ENCODE results near the gene SCRG1.

Gene SCRG1

DNA sequence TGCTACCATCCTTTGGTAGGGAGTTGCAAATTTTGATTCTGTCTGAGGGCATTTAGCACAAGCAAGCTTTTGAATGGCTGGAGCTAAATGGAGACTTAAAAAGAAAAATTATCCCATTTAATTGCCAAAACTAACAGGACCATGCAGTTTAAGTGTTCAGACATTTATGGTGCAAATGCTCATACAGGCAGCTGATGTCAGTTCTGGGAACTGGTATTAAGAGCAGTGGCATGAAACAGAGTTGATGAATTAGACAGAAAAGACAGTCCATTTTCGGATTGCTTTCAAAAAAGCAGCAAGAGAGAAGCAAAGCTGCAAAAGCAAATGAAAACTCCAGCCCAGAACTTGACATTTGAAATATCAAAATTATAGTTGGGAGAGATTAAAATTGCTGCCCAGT, 1.3 kb downstream of the SCRG1 start:
- TF ChIP-seq GATA2 (IDR thresholded peaks at IDR 0.05; ENCODE audit: low read depth, low read length) = no peak
- TF ChIP-seq GATA3 (IDR thresholded peaks at IDR 0.05; ENCODE audit: low read depth, low read length) = no peak

DNA sequence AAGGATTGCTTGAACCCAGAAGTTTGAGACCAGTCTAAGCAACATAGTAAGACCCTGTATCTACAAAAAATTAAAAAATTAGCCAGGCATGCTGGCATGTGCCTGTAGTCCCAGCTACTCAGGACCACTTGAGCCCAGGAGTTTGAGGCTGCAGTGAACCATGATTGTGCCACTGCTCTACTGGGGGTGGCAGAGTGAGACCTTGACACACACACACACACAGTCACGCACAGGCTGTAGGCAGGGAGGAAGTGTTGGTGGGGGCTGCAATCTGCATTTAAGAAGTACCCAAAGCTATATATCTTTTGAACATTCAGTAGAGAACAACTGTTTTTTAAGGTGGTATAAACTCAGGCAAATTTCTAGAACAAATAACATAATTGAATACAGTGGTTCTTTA, 7.2 kb downstream of the SCRG1 start:
- TF ChIP-seq GATA3 (IDR thresholded peaks at IDR 0.05; ENCODE audit: low read depth, low read length) = no peak
- no peak for TF ChIP-seq GATA2 (IDR thresholded peaks at IDR 0.05; ENCODE audit: low read depth, low read length)

GRCh38 chr4:173386751-173387150, 12.2 kb downstream of the SCRG1 start:
- no peak for TF ChIP-seq GATA2 (IDR thresholded peaks at IDR 0.05; ENCODE audit: low read depth, low read length)
- no peak for TF ChIP-seq GATA3 (IDR thresholded peaks at IDR 0.05; ENCODE audit: low read depth, low read length)

- TF ChIP-seq GATA3 (IDR thresholded peaks at IDR 0.05; ENCODE audit: low read depth, low read length) (no peak), GATA2 (IDR thresholded peaks at IDR 0.05; ENCODE audit: low read depth, low read length) (no peak)
These were observed 16.6 kb downstream of the SCRG1 start for GRCh38 chr4:173382349-173382748.

- no peak for TF ChIP-seq GATA2 (IDR thresholded peaks at IDR 0.05; ENCODE audit: low read depth, low read length)
- TF ChIP-seq GATA3 (IDR thresholded peaks at IDR 0.05; ENCODE audit: low read depth, low read length) = no peak
These were observed 17.3 kb downstream of the SCRG1 start for GRCh38 chr4:173381610-173382009.

- TF ChIP-seq GATA2 (IDR thresholded peaks at IDR 0.05; ENCODE audit: low read depth, low read length) (no peak), GATA3 (IDR thresholded peaks at IDR 0.05; ENCODE audit: low read depth, low read length) (no peak)
These were observed 17.9 kb downstream of the SCRG1 start for GRCh38 chr4:173380987-173381386.

- no peak for TF ChIP-seq GATA2 (IDR thresholded peaks at IDR 0.05; ENCODE audit: low read depth, low read length)
These were observed 19.0 kb downstream of the SCRG1 start for GRCh38 chr4:173379929-173380328.

GRCh38 chr4:173374588-173374987, 24.3 kb downstream of the SCRG1 start:
- TF ChIP-seq GATA2 (IDR thresholded peaks at IDR 0.05; ENCODE audit: low read depth, low read length) (no peak), GATA3 (IDR thresholded peaks at IDR 0.05; ENCODE audit: low read depth, low read length) (no peak)

- TF ChIP-seq GATA2 (IDR thresholded peaks at IDR 0.05; ENCODE audit: low read depth, low read length) = no peak
- TF ChIP-seq GATA3 (IDR thresholded peaks at IDR 0.05; ENCODE audit: low read depth, low read length) = no peak
These were observed 27.4 kb downstream of the SCRG1 start for GRCh38 chr4:173371292-173372192.

GRCh38 chr4:173370477-173371291, 28.2 kb downstream of the SCRG1 start, which contains the start of gene SAP30:
TSS of gene SAP30 (plus strand) at chr4:173370954. CDS start at chr4:173371183, 229 bp downstream.
- no peak for TF ChIP-seq GATA3 (IDR thresholded peaks at IDR 0.05; ENCODE audit: low read depth, low read length)
- no peak for TF ChIP-seq GATA2 (IDR thresholded peaks at IDR 0.05; ENCODE audit: low read depth, low read length)

- TF ChIP-seq GATA3 (IDR thresholded peaks at IDR 0.05; ENCODE audit: low read depth, low read length) (no peak), GATA2 (IDR thresholded peaks at IDR 0.05; ENCODE audit: low read depth, low read length) (no peak)
These were observed 28.8 kb downstream of the SCRG1 start for GRCh38 chr4:173370130-173370476.

DNA sequence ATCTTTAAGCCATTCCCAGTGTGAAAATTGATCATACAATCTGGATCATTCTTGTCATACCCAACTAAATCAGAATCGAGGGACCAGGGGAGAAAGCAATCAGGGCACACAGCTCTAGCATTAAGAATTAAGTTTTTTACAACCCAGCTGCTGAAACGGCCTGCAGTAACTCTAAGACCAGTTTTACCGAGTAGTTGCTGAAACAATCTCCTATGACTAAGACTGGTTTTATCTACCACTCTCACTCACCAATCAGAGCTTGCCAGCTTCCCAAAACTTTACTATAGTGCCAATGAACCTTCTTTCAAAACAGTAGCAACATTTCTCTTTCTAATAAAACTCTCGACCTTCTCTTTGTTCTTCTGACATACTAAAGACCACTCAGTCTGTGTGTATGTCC, 31.0 kb downstream of the SCRG1 start:
- no peak for TF ChIP-seq GATA2 (IDR thresholded peaks at IDR 0.05; ENCODE audit: low read depth, low read length)
- no peak for TF ChIP-seq GATA3 (IDR thresholded peaks at IDR 0.05; ENCODE audit: low read depth, low read length)

GRCh38 chr4:173367285-173367684, 31.6 kb downstream of the SCRG1 start:
- TF ChIP-seq GATA2 (IDR thresholded peaks at IDR 0.05; ENCODE audit: low read depth, low read length) = no peak
- TF ChIP-seq GATA3 (IDR thresholded peaks at IDR 0.05; ENCODE audit: low read depth, low read length) = no peak

DNA sequence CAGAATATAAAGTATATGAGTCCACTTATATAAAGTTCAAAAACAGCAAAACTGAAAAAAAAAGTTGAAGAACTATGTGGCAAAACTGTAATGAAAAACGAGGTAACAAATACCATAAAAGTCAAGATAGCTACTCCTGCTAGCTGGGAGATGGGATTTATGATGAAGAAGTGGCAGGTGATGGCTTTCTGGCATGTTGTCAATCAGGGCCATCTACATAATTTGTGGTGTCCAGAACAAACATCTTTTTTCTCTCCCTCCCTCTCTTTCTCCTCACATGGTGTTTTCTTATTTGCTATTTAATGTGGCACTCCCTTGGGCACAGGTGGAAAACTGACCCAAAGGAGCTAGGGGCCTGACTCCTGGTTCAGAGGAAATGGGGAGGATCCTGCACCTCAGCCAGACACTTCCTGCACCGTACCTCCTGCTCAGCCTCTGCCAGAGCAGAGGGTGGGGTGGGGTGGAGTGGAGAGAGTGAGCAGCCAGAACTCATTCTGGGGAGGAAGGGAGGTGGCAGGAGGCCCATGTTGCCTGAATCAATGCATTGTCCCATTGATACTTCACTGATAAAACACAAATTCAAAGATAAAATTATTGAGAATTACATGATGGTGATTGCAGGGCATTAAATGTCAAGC, 33.4 kb downstream of the SCRG1 start:
- TF ChIP-seq GATA3 (IDR thresholded peaks at IDR 0.05; ENCODE audit: low read depth, low read length) (no peak), GATA2 (IDR thresholded peaks at IDR 0.05; ENCODE audit: low read depth, low read length) (no peak)
